GM13976 (cell line): ENCODE results near the gene ANGEL1.

Experiments used
- DNase-seq: peaks from one replicate; pipeline ENCODE4 v3.0.0; 2012; ENCODE audit warnings: low spot score
- CTCF ChIP-seq: IDR thresholded peaks from 2 replicates; pipeline ENCODE4 v1.5.1; 2012; ENCODE audit warnings: borderline replicate concordance, mild to moderate bottlenecking; ENCODE audit not compliant: insufficient read depth; ENCODE audit errors: extremely low read depth, missing control alignments, control extremely low read depth
- in situ Hi-C: fragments of 300-500 bp; cut with MboI; formaldehyde crosslinking; loops from one replicate; pipeline ENCODE4 v1.12.0; 2022; ENCODE audit warnings: low sequenced_read_pairs, mixed read lengths, inconsistent platforms; ENCODE audit not compliant: unreplicated experiment

ANGEL1 gene

DNA sequence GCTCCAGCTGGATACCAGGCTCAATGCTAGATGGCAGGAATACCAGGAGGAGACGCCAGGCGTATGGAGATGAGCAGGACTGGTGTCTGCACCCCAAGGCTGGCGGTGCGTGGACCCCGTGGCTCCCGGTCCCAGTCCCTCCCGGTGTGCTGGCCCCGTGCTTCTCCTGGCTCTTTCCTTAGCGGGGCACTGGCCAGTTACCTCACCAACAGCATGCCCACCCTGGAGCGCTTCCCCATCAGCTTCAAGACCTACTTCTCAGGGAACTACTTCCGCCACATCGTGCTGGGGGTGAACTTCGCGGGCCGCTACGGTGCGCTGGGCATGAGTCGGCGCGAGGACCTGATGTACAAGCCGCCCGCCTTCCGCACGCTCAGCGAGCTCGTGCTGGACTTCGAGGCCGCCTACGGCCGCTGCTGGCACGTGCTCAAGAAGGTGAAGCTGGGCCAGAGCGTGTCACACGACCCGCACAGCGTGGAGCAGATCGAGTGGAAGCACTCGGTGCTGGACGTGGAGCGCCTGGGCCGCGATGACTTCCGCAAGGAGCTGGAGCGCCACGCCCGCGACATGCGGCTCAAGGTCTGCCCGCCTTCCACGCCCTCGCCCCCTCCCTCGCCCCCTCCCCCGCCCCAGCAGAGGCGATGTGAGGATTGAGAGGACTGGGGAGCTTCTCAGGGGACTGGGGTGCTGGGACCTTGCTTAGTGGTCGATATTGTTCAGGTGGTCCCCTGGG is 36.8 kb downstream of the ANGEL1 start:
- TF ChIP-seq CTCF: no peak
- in situ Hi-C loops: no loop called here
- DNase-seq: no peak

DNA sequence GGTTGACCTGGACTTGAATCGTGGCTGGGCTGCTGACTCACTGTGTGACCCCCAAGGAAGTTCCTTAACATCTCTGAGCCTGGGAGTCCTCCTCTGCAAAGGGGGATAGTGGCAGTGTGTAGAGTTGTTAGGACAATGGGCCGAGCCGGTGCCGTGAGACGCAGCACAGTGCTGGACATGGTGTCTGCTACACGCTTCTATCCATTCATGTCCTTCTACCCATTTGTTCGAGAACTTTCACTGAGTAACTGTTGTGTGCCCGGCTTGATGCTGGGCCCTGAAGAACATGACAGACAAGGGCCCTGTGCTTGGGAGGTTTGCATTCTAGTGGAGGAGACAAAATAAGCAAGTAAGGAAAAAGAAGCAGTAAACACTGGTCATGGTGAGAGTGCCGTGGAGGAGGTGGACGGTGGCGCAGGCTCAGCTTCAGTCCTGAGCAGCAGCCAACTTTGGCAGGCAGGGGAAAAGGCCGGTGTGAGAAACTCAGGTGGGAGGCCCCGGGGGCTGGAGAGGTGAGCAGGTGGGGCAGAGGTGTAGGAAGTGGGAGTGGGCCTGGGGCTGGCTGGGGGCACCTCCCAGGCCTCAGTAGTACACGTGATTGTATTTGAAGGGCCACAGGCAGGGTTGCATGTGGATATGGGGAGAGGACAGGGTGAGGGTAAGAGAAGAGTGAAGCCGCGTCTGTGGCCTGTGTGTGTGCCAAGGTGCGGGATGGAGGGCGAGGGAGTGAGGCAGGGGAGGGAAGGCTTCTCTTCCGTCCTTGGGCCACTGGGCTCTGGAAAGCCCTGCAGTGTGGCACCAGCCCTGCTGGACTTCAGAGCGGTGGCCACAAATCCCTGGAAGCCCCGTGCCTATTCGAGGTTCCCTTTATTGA is 37.6 kb downstream of the ANGEL1 start:
- in situ Hi-C loops: no loop called here
- TF ChIP-seq CTCF: no peak
- DNase-seq: no peak

DNA sequence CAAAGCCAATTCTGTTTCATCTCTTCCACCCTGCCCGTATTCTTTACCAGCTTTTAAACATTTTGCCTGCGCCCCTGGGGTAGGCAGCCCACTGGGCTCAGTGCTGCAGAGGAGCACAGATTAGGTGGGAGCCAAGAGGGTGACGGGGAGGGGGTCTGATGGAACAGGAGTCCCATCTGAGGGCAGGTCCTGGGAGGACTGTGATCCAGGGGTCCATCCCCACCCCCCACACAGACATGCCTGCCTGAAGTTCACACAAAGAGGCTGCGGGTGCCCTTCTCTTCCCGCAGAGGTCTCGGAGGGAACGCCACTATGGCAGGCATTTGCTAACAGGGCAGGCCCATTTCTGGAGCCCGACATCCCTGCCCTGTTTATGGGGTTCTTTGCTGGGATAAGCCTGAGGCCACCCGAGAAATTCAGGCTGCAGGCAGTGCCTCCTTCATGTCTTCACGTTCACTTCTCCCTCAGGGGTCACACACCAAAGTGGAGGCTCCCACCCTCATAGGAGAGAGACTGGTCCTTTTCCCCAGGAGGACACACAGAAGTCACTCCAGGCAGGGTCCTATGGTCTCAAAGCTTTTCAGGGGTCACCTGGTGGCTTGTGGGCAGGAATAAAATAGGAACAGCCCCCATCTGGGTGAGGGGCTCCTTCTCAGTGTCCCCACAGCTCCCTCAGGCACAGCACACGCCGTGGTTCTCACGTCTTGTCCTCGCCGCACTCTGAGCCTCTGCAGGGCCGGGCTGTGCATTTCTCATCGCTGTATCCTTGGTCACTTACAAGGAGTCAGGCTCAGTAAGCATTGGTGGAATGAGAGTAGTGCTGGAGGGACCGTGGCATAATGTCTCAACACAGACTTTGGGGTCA is 38.5 kb downstream of the ANGEL1 start:
- no peak for TF ChIP-seq CTCF

DNA sequence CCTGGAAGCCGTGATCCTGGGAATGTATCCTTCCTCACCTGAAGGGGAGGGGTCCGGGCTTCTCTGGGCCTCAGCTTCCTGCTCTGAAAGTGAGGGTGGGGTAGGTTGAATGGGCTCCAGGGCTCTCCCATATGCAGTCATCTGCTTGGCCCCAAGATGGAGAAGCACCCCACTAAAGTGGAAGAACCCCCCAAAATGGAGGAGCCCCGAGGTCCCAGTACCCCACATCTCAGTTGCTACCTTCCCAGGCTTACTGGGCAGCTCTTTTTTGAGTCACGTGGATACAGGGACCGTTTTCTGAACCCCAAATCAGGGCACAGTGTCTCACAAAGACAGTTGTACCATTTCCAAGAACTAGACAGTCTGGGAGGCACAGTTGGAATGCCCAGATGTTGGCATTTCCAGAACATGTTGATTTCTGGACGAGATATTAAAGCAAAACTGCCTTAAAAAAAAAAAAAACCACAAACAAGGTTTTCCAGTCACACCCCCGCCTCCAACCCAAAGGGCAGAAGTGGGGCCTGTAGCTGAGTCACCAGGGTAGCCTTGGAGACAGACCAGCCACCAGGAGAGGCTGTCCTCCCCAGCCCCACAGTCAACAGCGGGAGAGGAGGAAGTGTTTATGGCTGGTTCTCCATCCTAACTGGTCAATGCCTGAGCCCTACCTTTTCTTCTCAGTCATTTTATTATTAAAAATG is 39.3 kb downstream of the ANGEL1 start:
- no peak for TF ChIP-seq CTCF
- in situ Hi-C loops: no loop called here
- DNase-seq: no peak

More for the DNA sequence above, 38.5 kb downstream of the ANGEL1 start:
- in situ Hi-C loops: no loop called here
- no peak for DNase-seq

- TF ChIP-seq CTCF: no peak
- in situ Hi-C loops: no loop called here
- DNase-seq: no peak
These were observed 40.1 kb downstream of the ANGEL1 start for GRCh38 chr14:76772300-76773187.
